GM12878 (cell line): ENCODE results near the gene KIRREL3. TPM values are rescaled to one million over a fixed set of nuclear protein-coding genes. Genes with fewer than 3 reads are reported as not detected.

Experiments
- ATAC-seq: fragments of 200-7000 bp; cut with Tn5 transposase; 3 replicates; pipeline ENCODE4 v1.9.1; 2020; ENCODE audit warnings: mild to moderate bottlenecking, moderate library complexity
- BruUV-seq: library from RNA; stranded (reverse); fragments of 400-500 nt; replicated peaks from 2 replicates; lab custom pipeline; 2021; lab: Mats Ljungman, UMichigan
- CTCF ChIA-PET: fragments of 300-600 bp; sonication (Branson Sonifier 250); formaldehyde crosslinking; extraction: SDS; loops from one replicate; lab custom pipeline; 2021; ENCODE audit warnings: inconsistent platforms; lab: Yijun Ruan, JAX
- POLR2A ChIA-PET: fragments of 350-600 bp; formaldehyde crosslinking; extraction: SDS; loops from one replicate; lab custom pipeline; 2021; ENCODE audit warnings: inconsistent platforms; lab: Charles Lee
- RAD21 ChIA-PET: fragments of 300-600 bp; sonication (Branson Sonifier 250); formaldehyde crosslinking; loops from one replicate; lab custom pipeline; 2023; ENCODE audit warnings: antibody characterized with exemption; ENCODE audit not compliant: unreplicated experiment; lab: Charles Lee
- SMC1A ChIA-PET: fragments of 300-600 bp; sonication (Branson Sonifier 250); formaldehyde crosslinking; loops from one replicate; lab custom pipeline; 2023; ENCODE audit not compliant: unreplicated experiment, uncharacterized antibody; lab: Charles Lee
- DNase-seq: peaks from one replicate; pipeline ENCODE4 v3.0.0-alpha.2; 2011; ENCODE audit warnings: low read depth, low spot score
- FAIRE-seq: peaks from 3 replicates; lab custom pipeline; 2011; peaks lifted over from hg19 to GRCh38; lab: Jason Lieb, UNC
- H2AFZ ChIP-seq: 2 replicates; pipeline ENCODE4 v1.6.0; 2011; ENCODE audit warnings: low read depth, low read length, control low read depth; ENCODE audit not compliant: control insufficient read depth
- H3K27ac ChIP-seq: 2 replicates; pipeline ENCODE4 v1.5.1; 2011; ENCODE audit warnings: control low read depth; ENCODE audit not compliant: control insufficient read depth, insufficient read depth
- H3K27me3 ChIP-seq, 2 experiments: replicated peaks in 1 of 2; 2 replicates each; pipeline versions ENCODE4 v1.6.0 to v1.6.1; 2011; ENCODE audit warnings: low read length in 1 of 2; ENCODE audit not compliant: control insufficient read depth in 2 of 2, insufficient read depth in 2 of 2
- H3K36me3 ChIP-seq, 2 experiments: 2 replicates each; pipeline ENCODE4 v1.5.1; 2011; ENCODE audit warnings: low read length in 1 of 2; ENCODE audit not compliant: control insufficient read depth in 2 of 2, insufficient read depth in 2 of 2
- H3K4me1 ChIP-seq: 2 replicates; pipeline ENCODE4 v1.6.1; 2011; ENCODE audit warnings: mild to moderate bottlenecking, low read length, moderate library complexity, mixed read lengths; ENCODE audit not compliant: control insufficient read depth, insufficient read depth
- H3K4me2 ChIP-seq: 2 replicates; pipeline ENCODE4 v1.6.0; 2011; ENCODE audit warnings: control low read depth; ENCODE audit not compliant: control insufficient read depth, insufficient read depth
- H3K4me3 ChIP-seq: fragments of 200-600 bp; sonication (generic); 2 replicates; pipeline ENCODE4 v1.5.1; 2016
- H3K79me2 ChIP-seq: 2 replicates; pipeline ENCODE4 v1.6.0; 2011; ENCODE audit warnings: low read length; ENCODE audit not compliant: control insufficient read depth, insufficient read depth
- H3K9ac ChIP-seq: 2 replicates; pipeline ENCODE4 v1.8.0; 2011; ENCODE audit warnings: low read length, control low read depth, mixed read lengths; ENCODE audit not compliant: control insufficient read depth, insufficient read depth
- H3K9me3 ChIP-seq: replicated peaks from 3 replicates; pipeline ENCODE4 v1.5.1; 2011; ENCODE audit warnings: mild to moderate bottlenecking, low read length; ENCODE audit not compliant: control insufficient read depth, insufficient read depth
- H4K20me1 ChIP-seq: 2 replicates; pipeline ENCODE4 v1.6.0; 2011; ENCODE audit not compliant: control insufficient read depth, insufficient read depth
- BACH1 ChIP-seq: fragments of 450-650 bp; IDR thresholded peaks from 2 replicates; pipeline ENCODE4 v1.6.1; 2017; ENCODE audit warnings: mild to moderate bottlenecking, borderline replicate concordance
- CEBPB ChIP-seq, 2 experiments: fragments of 150-350 bp in 1 of 2; IDR thresholded peaks; 2 replicates each; pipeline ENCODE4 v1.6.1; 2012 to 2014; ENCODE audit warnings: low read depth in 2 of 2, low read length in 2 of 2, borderline replicate concordance in 1 of 2, inconsistent platforms in 1 of 2
- IRF4 ChIP-seq: IDR thresholded peaks from 2 replicates; pipeline ENCODE4 v1.6.1; 2011; ENCODE audit warnings: low read depth, low read length
- JUND ChIP-seq: IDR thresholded peaks from 2 replicates; pipeline ENCODE4 v1.6.1; 2012; ENCODE audit warnings: low read depth, mild to moderate bottlenecking, low read length, improper control_type of control experiment, moderate library complexity
- MYB ChIP-seq: fragments of 150-350 bp; IDR thresholded peaks from 2 replicates; pipeline ENCODE4 v1.6.1; 2014; ENCODE audit warnings: mild to moderate bottlenecking, low read depth, low read length, borderline replicate concordance
- POU2F2 ChIP-seq: IDR thresholded peaks from 3 replicates; pipeline ENCODE4 v1.6.1; 2011; ENCODE audit warnings: low read depth, mild to moderate bottlenecking, low read length, borderline replicate concordance
- STAT1 ChIP-seq: fragments of 450-650 bp; conservative IDR thresholded peaks from 2 replicates; pipeline ENCODE4 v1.6.1; 2014; ENCODE audit warnings: antibody characterized with exemption, mild to moderate bottlenecking
- TBL1XR1 ChIP-seq: IDR thresholded peaks from 2 replicates; pipeline ENCODE4 v1.6.1; 2012; ENCODE audit warnings: low read depth, low read length, improper control_type of control experiment
- ZNF207 ChIP-seq: fragments of 450-650 bp; IDR thresholded peaks from 2 replicates; pipeline ENCODE4 v1.6.1; 2014; ENCODE audit warnings: antibody characterized with exemption, mild to moderate bottlenecking, borderline replicate concordance
- WGBS: methylation state at CpG from one replicate; pipeline ENCODE4 v1.1.6; 2016; ENCODE audit warnings: low lambda C conversion rate; ENCODE audit not compliant: insufficient replicate concordance, insufficient coverage; ENCODE audit errors: missing lambda C conversion rate; 5-methylcytosine and 5-hydroxymethylcytosine counted together
- in situ Hi-C: fragments of 300-500 bp; cut with MboI; formaldehyde crosslinking; loops from 9 replicates; pipeline ENCODE4 v1.14.3; 2018; ENCODE audit warnings: mixed read lengths
- intact Hi-C: fragments of 100-400 bp; cut with micrococcal nuclease; formaldehyde crosslinking; loops from one replicate; pipeline ENCODE4 v1.14.2; 2022; ENCODE audit not compliant: unreplicated experiment
- polyA plus RNA-seq, 11 experiments: library from polyadenylated mRNA; depleted of rRNA in 4 of 11; unstranded in 6 of 11; stranded (reverse) in 5 of 11; fragments of >200 nt; fragmentation: Nextera tagmentation in 4 of 11; fragmentation: Illumina TruSeq in 1 of 11; extraction: Ambion mirVana in 4 of 11; extraction: Trizol in 1 of 11; gene quantifications; 1 replicate in 1 of 11; 2 replicates in 10 of 11; pipeline versions ENCODE4 v1.2.1 to v1.2.3, GENCODE V29; 2011 to 2016; ENCODE audit warnings: inconsistent platforms in 2 of 11, missing spikeins in 2 of 11, low read depth in 1 of 11
- total RNA-seq, 4 experiments: library from RNA; depleted of rRNA in 3 of 4; stranded (reverse); fragments of >200 nt in 3 of 4; fragmentation: Illumina TruSeq in 1 of 4; extraction: Trizol in 1 of 4; gene quantifications; 2 replicates each; pipeline versions ENCODE4 v1.2.1 to v1.2.3, GENCODE V29; 2013 to 2021

The KIRREL3 gene
- total and polyA plus RNA-seq, 10 of the 15 experiments (the other 5 are each of a cell fraction or from before 2014, with no cell fraction given): under 0.01 TPM; not detected in 9

GRCh38 chr11:126638648-126639047 lies 361.9 kb downstream of the KIRREL3 start:
- H3K9ac ChIP-seq: no peak overlapping the region
- ATAC-seq: no peak
- no peak for TF ChIP-seq ZNF207
- TF ChIP-seq, all 136 proteins: peak for 0
- H3K4me1 ChIP-seq: no peaks in the 10 kb centered on the region
- RAD21 ChIA-PET: no interaction called here
- no peaks in the 10 kb centered on the region for H4K20me1 ChIP-seq
- SMC1A ChIA-PET: no interaction called here
- BruUV-seq: no TSS peak
- CTCF ChIA-PET: no interaction called here
- DNase-seq: no peak
- H2AFZ ChIP-seq: no peak overlapping the region
- H3K27ac ChIP-seq: no peak overlapping the region
- no peak overlapping the region for H3K4me3 ChIP-seq
- no peak for FAIRE-seq
- POLR2A ChIA-PET: no interaction called here
- H3K9me3 ChIP-seq: no peaks in the 10 kb centered on the region
- H3K36me3 ChIP-seq: no peaks in the 10 kb centered on the region
- H3K4me2 ChIP-seq: no peak overlapping the region
- intact Hi-C loops: no loop called here
- H3K79me2 ChIP-seq: no peaks in the 10 kb centered on the region
- 8% methylated on average over 5 of the region's 5 CpGs for WGBS
- in situ Hi-C loops: no loop called here
- peaks cover 0 to 8% of the 10 kb centered on the region in 2 experiments; a peak in 2 of 4 replicates for H3K27me3 ChIP-seq

GRCh38 chr11:126637795-126638175 lies 362.8 kb downstream of the KIRREL3 start:
- no peak overlapping the region for H3K4me2 ChIP-seq
- H3K4me1 ChIP-seq: no peaks in the 10 kb centered on the region
- no TSS peak for BruUV-seq
- no peak for ATAC-seq
- no peak for TF ChIP-seq CEBPB (IDR thresholded peaks at IDR 0.05; ENCODE audit: borderline replicate concordance in 1 of 2, low read depth in 2 of 2, low read length in 2 of 2)
- TF ChIP-seq TBL1XR1: no peak
- no peak for TF ChIP-seq POU2F2
- TF ChIP-seq IRF4: no peak
- no peak for TF ChIP-seq STAT1
- TF ChIP-seq BACH1: no peak
- no peak for TF ChIP-seq JUND
- no peak for TF ChIP-seq MYB
- no peak overlapping the region for H3K4me3 ChIP-seq
- H3K9me3 ChIP-seq: no peaks in the 10 kb centered on the region
- H3K27me3 ChIP-seq: peaks cover 0 to 8% of the 10 kb centered on the region in 2 experiments; a peak in 2 of 4 replicates
- H3K36me3 ChIP-seq: no peaks in the 10 kb centered on the region
- ChIA-PET SMC1A (no interaction called here), POLR2A (no interaction called here), CTCF (no interaction called here), RAD21 (no interaction called here)
- in situ Hi-C loops (no loop called here), intact Hi-C loops (no loop called here)
- no peaks in the 10 kb centered on the region for H4K20me1 ChIP-seq
- no peaks in the 10 kb centered on the region for H3K79me2 ChIP-seq
- WGBS: 21% methylated on average over 2 of the region's 2 CpGs
- H3K27ac ChIP-seq: no peak overlapping the region
- H3K9ac ChIP-seq: no peak overlapping the region
- no peak overlapping the region for H2AFZ ChIP-seq
- DNase-seq: no peak
- no peak for FAIRE-seq
